ENCODE results near the gene PCSK4. TPM values are rescaled to one million over a fixed set of nuclear protein-coding genes. Genes with fewer than 3 reads are reported as not detected.
A peak's percentile ranks its signal among the peaks of the same experiment; 100 is the strongest.

Gene PCSK4
- total and polyA plus RNA-seq, 2 of the 13 experiments (the other 11 are each of a cell fraction or from before 2014, with no cell fraction given) = 2.0 to 2.7 TPM

GRCh38 chr19:1489463-1490310, 463 bp downstream of the PCSK4 start (continued):
- TF ChIP-seq ZBTB34 (CRISPR knock-in tag; IDR thresholded peaks at IDR 0.05) (no peak), SCMH1 (CRISPR knock-in tag; IDR thresholded peaks at IDR 0.05; ENCODE audit: borderline replicate concordance) (no peak), ZNF747 (CRISPR knock-in tag; IDR thresholded peaks at IDR 0.05; ENCODE audit: borderline replicate concordance) (no peak), HMGXB3 (CRISPR knock-in tag; IDR thresholded peaks at IDR 0.05; ENCODE audit: borderline replicate concordance) (0 out of 2 replicates have a peak, but pooled peaks have one; percentile 18), ZNF883 (CRISPR knock-in tag; IDR thresholded peaks at IDR 0.05; ENCODE audit: not compliant biosample characterization) (peak; percentile 69), MED8 (CRISPR knock-in tag; IDR thresholded peaks at IDR 0.05; ENCODE audit: insufficient replicate concordance) (peak; percentile 21), IRF9 (CRISPR knock-in tag; IDR thresholded peaks at IDR 0.05; ENCODE audit: borderline replicate concordance) (no peak), TAF1 (CRISPR knock-in tag; IDR thresholded peaks at IDR 0.05) (peak; percentile 51; the same call in 1 of the 2 replicates), CENPX (CRISPR knock-in tag; IDR thresholded peaks at IDR 0.05) (no peak), NR1H2 (CRISPR knock-in tag; IDR thresholded peaks at IDR 0.05; ENCODE audit: borderline replicate concordance, low read depth) (no peak), ZBTB42 (CRISPR knock-in tag; IDR thresholded peaks at IDR 0.05) (no peak), ZNF362 (CRISPR knock-in tag; IDR thresholded peaks at IDR 0.05; ENCODE audit: borderline replicate concordance) (no peak), ZNF891 (CRISPR knock-in tag; IDR thresholded peaks at IDR 0.05) (peak; percentile 60; the same call in 1 of the 2 replicates), ARNTL (CRISPR knock-in tag; IDR thresholded peaks at IDR 0.05) (no peak), BCLAF1 (IDR thresholded peaks at IDR 0.05) (no peak), ZKSCAN1 (IDR thresholded peaks at IDR 0.05; ENCODE audit: low read length) (no peak), ZNF83 (CRISPR knock-in tag; IDR thresholded peaks at IDR 0.05; ENCODE audit: borderline replicate concordance) (no peak)

Measured in HepG2 (cell line).